GM18505 (cell line): Measurements from ENCODE around the gene PAK1.

Experiments
- ATAC-seq: cut with Tn5 transposase; IDR thresholded peaks from one replicate; pipeline ENCODE4 v1.9.1; 2021; ENCODE audit not compliant: unreplicated experiment
- POLR2A ChIP-seq: IDR thresholded peaks from 4 replicates; pipeline ENCODE4 v1.6.1; 2011; ENCODE audit warnings: borderline replicate concordance; ENCODE audit not compliant: insufficient read depth, insufficient read length; ENCODE audit errors: extremely low read depth

Gene PAK1

DNA sequence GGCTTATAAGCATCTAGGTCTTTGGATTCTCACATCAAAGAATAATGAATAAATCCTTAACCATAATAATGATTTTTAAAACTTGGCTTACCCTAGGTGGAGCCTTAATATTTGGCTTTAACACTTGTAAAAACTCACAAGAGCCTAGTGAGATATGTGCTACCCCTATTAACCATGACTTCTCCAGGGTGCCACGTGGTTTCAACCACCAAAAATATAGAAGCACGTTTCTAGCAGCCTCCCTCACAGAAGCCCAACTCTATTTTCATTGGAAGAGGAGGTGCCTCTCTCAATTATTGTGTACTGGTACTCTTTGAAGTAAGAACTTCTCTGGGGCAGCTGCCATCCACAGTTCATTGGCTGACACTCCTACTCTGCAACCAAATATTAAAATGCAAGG lies 125.9 kb downstream of the PAK1 start:
- TF ChIP-seq POLR2A: no peak
- no peak for ATAC-seq

DNA sequence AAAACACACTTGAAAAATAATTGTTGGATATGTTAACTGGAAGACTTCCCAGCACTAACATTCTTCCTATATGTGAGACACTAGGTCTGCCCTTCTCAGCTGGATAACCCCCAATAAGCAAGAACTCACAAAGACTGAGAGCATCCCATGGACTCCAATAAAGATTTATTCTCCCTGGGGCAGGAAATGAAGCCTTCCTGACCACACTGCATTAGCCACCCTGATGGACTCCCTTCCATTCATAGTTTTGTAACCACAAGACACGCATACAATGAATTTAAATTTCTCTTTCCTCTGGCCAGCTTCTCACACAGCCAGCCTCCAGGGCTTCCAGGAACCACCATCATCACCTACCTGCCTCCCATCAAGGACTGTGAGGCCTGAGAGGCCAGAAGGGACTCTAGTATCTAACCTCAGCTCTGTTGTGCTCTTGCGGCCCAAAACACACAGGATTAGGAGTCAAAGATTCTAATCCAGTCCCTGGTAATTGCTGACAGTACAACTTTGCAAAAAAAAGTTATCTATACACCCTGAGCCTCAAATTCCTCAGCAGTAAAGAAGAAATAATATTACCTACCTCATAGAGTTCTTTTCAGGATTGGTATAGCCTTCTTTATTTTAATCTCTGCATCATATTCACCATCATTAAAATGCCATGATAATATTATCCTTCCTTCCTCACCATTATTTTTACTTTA lies 126.8 kb downstream of the PAK1 start:
- TF ChIP-seq POLR2A: no peak
- ATAC-seq: no peak

DNA sequence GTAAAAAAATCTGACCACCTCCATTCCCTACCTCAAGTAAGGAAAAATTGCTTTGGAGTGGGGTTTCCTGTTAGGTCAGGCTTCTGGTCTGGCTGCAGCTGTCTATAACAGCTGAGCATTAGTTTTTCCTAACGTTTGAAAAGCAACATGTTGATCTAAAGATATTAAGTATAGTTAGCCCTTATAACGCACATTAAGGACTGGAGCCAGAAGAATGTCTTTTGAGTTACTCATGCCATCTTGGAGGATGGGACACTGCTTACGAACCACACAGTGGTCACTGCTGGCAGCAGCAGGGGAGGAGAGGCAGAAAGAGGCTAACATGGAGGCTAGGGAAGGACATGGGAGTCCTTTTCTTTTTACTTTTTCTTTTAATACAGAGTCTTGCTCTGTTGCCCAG lies 128.3 kb downstream of the PAK1 start:
- no peak for ATAC-seq
- TF ChIP-seq POLR2A: no peak

- ATAC-seq: no peak
- TF ChIP-seq POLR2A: no peak
These were observed 133.4 kb downstream of the PAK1 start for GRCh38 chr11:77340501-77340900.

GRCh38 chr11:77332259-77332658 lies 141.6 kb downstream of the PAK1 start:
- no peak for ATAC-seq
- TF ChIP-seq POLR2A: no peak

GRCh38 chr11:77325159-77325558 lies 148.7 kb downstream of the PAK1 start:
- ATAC-seq: no peak
- TF ChIP-seq POLR2A: no peak

- ATAC-seq: no peak
- no peak for TF ChIP-seq POLR2A
These were observed 149.4 kb downstream of the PAK1 start for GRCh38 chr11:77324508-77324907.

DNA sequence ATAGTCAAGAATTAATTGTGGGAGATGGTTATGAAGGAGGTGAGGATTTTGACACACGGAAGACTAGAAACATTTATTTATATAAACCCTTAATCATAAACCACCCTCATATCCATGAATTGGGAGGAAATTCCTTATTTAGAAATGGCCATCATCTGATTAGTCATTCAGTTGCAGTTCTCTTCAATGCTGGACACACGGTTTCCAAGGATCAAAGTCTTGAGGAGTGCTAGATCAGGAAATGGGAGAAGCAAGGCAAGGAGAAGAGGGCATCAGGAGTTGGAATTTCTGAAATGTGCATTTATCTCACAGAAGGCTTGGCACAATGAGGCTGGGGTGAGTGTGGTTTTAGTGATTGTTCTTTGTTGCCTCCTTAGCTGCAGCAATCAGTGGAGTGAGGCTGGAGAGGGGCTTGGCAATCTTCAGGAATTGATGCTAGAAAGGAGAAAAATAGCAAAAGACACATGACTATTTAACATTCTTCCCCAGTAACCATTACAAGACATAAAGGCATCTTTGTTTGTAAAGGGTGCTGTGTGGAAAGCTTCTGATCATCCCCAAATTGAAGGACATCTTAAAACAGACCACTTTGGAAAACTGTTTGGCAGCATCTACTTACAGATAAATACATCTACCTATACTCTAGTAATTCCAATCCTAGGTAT lies 150.8 kb downstream of the PAK1 start:
- ATAC-seq: no peak
- no peak for TF ChIP-seq POLR2A

DNA sequence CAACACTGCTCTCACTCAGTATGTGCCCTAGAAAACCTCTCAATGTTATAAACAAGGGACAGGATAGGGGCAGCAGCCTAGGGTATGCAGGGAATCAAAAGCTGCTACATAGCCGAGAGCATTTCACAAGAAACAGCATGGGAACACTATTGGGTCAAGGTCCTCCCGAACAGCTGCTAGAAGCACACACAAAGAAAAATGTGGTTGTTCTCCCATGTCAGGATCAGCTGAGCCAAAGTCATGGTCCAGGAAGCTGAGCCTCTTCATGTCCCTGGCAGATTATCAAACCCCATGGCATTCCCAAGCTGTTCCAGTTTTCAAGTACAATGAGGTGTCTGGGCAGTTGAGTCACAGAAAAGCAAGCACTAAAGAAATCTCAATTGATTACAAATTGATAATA lies 151.4 kb downstream of the PAK1 start:
- no peak for ATAC-seq
- no peak for TF ChIP-seq POLR2A

DNA sequence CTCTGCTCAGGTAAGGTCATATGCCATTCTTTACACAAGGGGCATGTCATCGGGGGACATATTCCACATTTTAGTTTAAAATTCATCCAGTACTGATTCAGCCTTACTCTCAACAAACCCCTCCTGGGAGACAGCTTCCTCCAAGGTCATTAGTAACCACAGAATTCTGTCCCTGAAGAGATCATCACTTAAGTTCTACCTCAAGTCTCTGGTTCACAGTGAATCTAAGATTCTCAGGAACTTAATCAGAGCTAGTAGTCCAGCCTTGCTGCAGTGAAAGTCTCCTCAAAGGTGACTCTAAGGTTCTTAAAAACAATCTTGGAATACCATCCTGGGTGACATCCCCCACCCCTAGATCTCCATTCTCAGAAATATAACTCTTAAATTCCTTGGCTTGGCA lies 153.5 kb downstream of the PAK1 start:
- no peak for TF ChIP-seq POLR2A
- no peak for ATAC-seq

DNA sequence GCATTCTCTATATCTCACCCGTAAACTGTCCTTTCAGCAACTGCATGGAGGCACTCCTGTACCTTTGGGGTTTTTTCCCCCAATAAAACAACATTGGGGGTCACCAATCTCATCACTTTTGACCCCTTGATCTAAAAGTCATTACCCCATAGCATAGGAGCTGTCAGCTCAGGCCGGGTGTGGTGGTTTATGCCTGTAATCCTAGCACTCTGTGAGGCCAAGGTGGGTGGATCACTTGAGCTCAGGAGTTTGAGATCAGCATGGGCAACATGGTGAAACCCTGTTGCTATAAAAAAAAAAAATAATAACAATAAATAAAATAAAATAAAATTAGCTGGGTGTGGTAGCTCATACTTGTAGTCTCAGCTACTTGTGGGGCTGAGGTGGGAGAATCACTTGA lies 155.3 kb downstream of the PAK1 start:
- TF ChIP-seq POLR2A: no peak
- no peak for ATAC-seq

DNA sequence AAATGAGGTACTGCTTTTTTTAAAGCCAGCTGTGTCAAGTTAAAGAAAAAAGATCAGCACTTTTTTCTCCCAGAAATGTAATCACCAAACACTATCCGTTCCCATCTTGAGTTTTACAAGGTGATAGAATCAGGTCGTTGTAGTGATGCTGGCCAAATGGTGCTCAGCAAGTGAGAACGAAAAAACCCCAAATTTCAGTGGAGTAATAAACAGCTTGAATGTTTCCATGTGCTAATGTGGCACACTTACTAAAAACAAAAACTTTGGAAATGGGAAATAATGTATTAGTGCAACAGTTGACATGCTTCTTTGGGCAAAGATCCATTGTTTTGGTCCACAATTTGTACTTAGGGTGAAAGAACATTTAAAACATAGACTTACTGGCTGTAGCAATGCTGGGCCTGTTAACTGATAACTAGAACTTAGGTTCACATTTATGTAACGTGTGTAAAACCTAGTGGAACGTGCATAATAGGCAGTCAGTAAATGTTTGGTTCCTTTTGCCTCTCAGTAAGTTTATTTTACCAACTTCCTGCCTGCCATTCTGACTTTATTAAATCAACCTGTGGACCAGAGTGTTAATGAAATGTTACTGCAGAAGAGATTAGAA lies 157.1 kb downstream of the PAK1 start:
- ATAC-seq: no peak
- no peak for TF ChIP-seq POLR2A

GRCh38 chr11:77312107-77312506 lies 161.8 kb downstream of the PAK1 start:
- no peak for ATAC-seq
- TF ChIP-seq POLR2A: no peak

GRCh38 chr11:77311701-77312100 lies 162.2 kb downstream of the PAK1 start:
- TF ChIP-seq POLR2A: no peak
- ATAC-seq: no peak
